GM12891 (cell line): ENCODE results near the gene CDHR3.

Source experiments
- POLR2A ChIP-seq: IDR thresholded peaks from 2 replicates; pipeline ENCODE4 v1.6.1; 2011; ENCODE audit warnings: low read depth, low read length, control low read depth
- POLR2AphosphoS5 ChIP-seq: IDR thresholded peaks from 2 replicates; pipeline ENCODE4 v1.6.1; 2011; ENCODE audit warnings: low read depth, low read length, control low read depth

GRCh38 chr7:106029941-106030340, 66.9 kb downstream of the CDHR3 start:
- TF ChIP-seq POLR2AphosphoS5 (no peak), POLR2A (no peak)
